ENCODE data around the gene TNXB.
"Not testable (repeated sequence)": the region's sequence is repeated elsewhere in the genome, so short reads cannot be mapped to it uniquely, and the experiment has no call there.

Gene TNXB

DNA sequence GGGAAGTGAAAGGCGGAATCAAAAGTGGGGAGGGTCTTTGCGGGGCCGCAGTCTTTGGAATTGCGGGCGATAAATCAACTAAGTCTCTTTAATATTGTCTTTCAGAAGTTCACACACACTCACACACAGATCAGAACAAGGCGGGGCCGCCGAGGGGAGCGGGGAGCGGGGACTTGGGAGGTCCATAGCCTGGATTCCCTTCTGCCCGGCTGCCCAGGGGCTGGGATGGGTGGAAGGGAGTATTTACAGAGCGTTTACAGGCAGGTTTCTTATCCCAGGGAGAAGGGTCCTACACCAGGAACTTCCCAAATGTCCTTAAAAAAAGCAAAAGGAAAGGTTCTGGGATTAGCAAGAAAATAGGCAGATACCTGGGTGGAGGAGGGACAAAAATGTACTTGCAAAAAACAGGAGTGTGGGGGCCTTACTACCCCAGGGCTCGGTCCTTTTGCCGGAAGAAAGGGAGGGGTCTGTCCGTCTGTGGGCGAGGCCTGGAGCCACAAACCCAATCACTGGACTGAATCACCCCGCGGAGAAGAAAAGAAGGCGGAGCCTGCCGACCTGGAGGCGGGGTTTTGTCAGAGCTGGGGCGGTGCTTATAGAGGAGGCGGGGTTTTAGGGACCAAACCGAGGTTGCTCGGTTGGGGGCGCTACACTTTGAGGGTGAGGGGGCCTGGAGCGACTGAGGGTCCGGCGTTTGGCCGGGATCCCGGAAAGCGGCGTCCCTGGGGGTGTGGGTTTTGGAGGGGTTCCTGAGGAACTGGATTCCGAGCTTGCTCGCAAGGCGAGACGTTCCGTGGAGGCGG is 39.4 kb upstream of the TNXB start:
- DNase-seq: peak; percentile 81 to 86
- H3K27ac Mint-ChIP-seq: peak overlapping the region; percentile 53 to 77

GRCh38 chr6:32147401-32148132 is 38.4 kb upstream of the TNXB start:
- peak overlapping the region; percentile 83 to 89 for H3K4me3 Mint-ChIP-seq
- H3K9me3 Mint-ChIP-seq: no peaks in the 10 kb centered on the region
- peaks cover 22% of the 10 kb centered on the region for H3K27me3 Mint-ChIP-seq
- peaks cover 45% of the 10 kb centered on the region for H3K4me1 Mint-ChIP-seq
- H3K27ac Mint-ChIP-seq: no peak overlapping the region
- ATAC-seq (no peak), DNase-seq (no peak)

More for the DNA sequence above, 39.4 kb upstream of the TNXB start:
- Mint-ChIP-seq H3K9me3 (no peaks in the 10 kb centered on the region), H3K4me1 (peaks cover 55% of the 10 kb centered on the region), H3K4me3 (peak overlapping the region; percentile 83 to 89), H3K27me3 (peaks cover 22% of the 10 kb centered on the region)
- peak; percentile 79 for ATAC-seq

DNA sequence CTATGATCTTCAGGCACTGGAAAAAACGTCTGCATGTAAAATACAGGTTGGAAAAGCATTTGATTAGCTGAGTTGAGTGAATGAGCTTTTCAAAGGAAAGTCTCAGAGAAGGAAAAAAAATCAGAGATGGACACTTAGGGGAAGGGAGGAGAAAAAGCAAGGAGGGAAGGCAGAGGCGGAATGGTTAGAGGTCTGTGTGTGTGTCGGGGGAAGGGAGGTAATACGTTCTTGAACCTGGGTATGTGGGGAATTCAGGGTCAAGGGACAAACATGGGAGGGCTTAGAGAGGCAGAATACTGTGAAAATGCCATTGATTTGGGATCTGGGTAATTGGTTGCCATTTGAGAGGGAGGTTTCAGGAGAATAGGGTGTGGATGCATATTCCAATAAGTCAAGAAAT is 37.5 kb upstream of the TNXB start:
- ATAC-seq (no peak), DNase-seq (no peak)
- Mint-ChIP-seq H3K9me3 (no peaks in the 10 kb centered on the region), H3K27me3 (peaks cover 22% of the 10 kb centered on the region), H3K4me3 (no peak overlapping the region), H3K4me1 (peaks cover 37% of the 10 kb centered on the region), H3K27ac (peak overlapping the region in 1 of 2 donors; percentile 28)

- H3K27ac Mint-ChIP-seq: no peak overlapping the region
- peaks cover 33% of the 10 kb centered on the region for H3K4me1 Mint-ChIP-seq
- ATAC-seq (no peak), DNase-seq (no peak)
- no peak overlapping the region for H3K4me3 Mint-ChIP-seq
- peaks cover 22% of the 10 kb centered on the region for H3K27me3 Mint-ChIP-seq
- no peaks in the 10 kb centered on the region for H3K9me3 Mint-ChIP-seq
These were observed 37.1 kb upstream of the TNXB start for GRCh38 chr6:32146287-32146686.

DNA sequence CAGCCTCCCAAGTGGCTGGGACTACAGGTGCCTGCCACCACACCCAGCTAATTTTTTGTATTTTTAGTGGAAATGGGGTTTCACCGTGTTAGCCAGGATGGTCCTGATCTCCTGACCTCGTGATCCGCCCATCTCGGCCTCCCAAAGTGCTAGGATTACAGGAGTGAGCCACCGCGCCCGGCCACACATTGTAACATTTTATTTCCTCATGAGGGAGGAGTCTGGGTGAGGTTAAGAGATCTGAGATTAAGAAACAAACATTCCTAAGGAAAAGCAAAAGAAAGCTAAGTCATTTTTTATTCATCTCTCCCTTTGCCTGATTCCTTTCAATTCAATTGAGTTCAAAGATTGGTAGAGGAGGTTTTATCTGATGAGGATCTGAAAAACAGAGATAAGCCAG is 35.1 kb upstream of the TNXB start:
- not testable (repeated sequence) for H3K4me3 Mint-ChIP-seq, H3K27ac Mint-ChIP-seq, ATAC-seq, H3K9me3 Mint-ChIP-seq, DNase-seq
- Mint-ChIP-seq H3K27me3 (peaks cover 14% of the 10 kb centered on the region), H3K4me1 (peaks cover 18% of the 10 kb centered on the region)

DNA sequence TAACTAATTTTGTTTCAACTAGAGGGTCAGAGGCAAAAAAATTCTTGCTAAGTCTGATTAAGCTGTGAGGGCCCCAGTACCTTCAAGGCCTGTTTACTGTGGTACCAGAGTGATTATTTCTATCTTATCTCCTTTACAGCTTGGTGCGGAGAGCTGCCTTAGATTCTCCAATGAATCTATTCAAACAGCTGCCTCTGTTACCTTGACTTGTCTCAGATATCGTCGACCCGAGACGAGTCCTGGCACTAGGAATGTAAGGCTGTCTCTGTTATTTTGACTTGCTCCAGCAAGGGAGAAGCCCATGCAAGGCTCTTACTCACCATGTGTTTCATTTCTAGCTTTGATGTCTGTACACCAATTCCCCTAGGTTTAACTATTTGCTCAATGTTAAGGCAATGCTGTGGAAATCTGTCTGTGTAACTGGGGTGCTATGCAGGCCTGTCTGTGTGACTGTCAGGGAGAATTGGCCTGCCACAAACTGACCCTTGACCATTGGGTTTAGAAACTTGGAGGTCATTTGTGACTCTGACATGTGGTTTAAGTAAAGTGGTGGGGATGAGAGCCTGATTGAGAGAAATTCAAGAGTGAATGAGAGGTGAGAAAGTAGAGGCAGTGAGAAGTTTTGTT is 31.4 kb upstream of the TNXB start:
- H3K9me3 Mint-ChIP-seq: no peaks in the 10 kb centered on the region
- H3K4me3 Mint-ChIP-seq: no peak overlapping the region
- DNase-seq (no peak), ATAC-seq (no peak)
- no peak overlapping the region for H3K27ac Mint-ChIP-seq
- no peaks in the 10 kb centered on the region for H3K4me1 Mint-ChIP-seq
- no peaks in the 10 kb centered on the region for H3K27me3 Mint-ChIP-seq

GRCh38 chr6:32139590-32139989 is 30.5 kb upstream of the TNXB start:
- no peak for ATAC-seq
- H3K4me3 Mint-ChIP-seq: no peak overlapping the region
- no peak for DNase-seq
- no peaks in the 10 kb centered on the region for H3K4me1 Mint-ChIP-seq
- H3K27ac Mint-ChIP-seq: no peak overlapping the region
- H3K27me3 Mint-ChIP-seq: no peaks in the 10 kb centered on the region
- H3K9me3 Mint-ChIP-seq: no peaks in the 10 kb centered on the region

DNA sequence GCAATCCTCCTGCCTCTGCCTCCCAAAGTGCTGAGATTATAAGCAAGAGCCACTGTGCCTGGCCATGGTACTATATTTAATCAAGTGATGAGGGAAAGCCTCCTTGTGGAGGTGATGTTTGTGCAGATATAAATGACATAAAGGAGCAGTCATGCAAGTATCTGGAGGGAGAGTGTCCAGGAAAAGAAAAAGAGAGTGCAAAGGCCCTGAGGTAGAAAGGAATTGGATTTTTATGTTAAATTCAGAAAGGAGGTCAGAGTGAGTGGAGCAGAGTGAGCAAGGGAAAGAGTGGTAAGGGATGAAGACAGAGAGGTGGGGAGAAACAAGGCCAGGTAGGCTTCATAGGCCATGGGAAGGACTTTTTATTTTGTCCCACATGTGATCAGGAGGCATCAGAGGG is 28.3 kb upstream of the TNXB start:
- ATAC-seq: no peak
- no peaks in the 10 kb centered on the region for H3K4me1 Mint-ChIP-seq

DNA sequence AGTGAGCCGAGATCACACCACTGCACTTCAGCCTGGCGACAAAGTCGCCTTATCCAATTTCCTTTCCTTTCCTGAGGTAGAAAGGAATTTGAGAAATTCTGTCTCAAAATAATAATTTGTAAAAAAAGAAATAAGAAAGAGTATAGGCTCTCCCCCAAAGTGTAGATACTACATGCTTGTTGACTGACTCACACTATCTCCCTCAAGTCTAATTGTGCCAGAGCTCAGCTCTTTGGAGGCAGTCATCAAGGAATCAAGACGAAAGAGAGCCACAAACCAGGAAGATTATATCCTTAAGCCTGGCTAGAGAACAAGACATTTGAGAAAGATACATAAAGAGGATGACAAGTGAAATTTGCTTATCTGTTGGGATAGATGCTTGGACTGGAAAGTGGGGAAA is 24.6 kb upstream of the TNXB start:
- Mint-ChIP-seq H3K4me1 (peaks cover 18% of the 10 kb centered on the region), H3K4me3 (no peak overlapping the region), H3K27me3 (no peaks in the 10 kb centered on the region), H3K27ac (no peak overlapping the region), H3K9me3 (no peaks in the 10 kb centered on the region)
- DNase-seq: no peak
- no peak for ATAC-seq

More for the DNA sequence above, 28.3 kb upstream of the TNXB start:
- H3K27ac Mint-ChIP-seq: no peak overlapping the region
- DNase-seq: no peak
- H3K4me3 Mint-ChIP-seq: no peak overlapping the region
- H3K9me3 Mint-ChIP-seq: no peaks in the 10 kb centered on the region
- H3K27me3 Mint-ChIP-seq: no peaks in the 10 kb centered on the region

GRCh38 chr6:32132110-32132509 is 23.0 kb upstream of the TNXB start:
- H3K27ac Mint-ChIP-seq: no peak overlapping the region
- no peaks in the 10 kb centered on the region for H3K27me3 Mint-ChIP-seq
- peaks cover 31% of the 10 kb centered on the region for H3K4me1 Mint-ChIP-seq
- no peaks in the 10 kb centered on the region for H3K9me3 Mint-ChIP-seq
- ATAC-seq (no peak), DNase-seq (no peak)
- H3K4me3 Mint-ChIP-seq: no peak overlapping the region

DNA sequence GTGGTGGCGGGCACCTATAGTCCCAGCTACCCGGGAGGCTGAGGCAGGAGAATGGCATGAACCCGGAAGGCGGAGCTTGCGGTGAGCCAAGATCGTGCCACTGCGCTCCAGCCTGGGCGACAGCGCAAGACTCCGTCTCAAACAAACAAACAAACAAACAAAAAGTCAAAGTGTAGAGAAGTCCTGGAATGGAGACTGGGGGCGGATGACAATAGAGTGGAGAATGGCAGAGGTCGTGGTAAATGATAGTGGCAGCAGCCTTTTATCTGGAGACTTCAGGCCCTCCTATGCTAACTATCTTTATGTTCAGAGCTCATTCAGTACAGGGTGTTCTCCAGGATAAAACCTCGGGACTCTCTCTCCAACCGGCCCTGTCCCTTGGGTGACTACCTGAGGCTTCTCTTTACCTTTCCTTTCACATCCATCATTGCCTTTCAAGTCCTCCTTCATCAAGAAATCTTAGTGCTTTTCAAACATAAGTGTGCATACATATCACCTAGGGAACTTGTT is 22.4 kb upstream of the TNXB start:
- Mint-ChIP-seq H3K4me1 (peaks cover 37% of the 10 kb centered on the region), H3K27me3 (no peaks in the 10 kb centered on the region), H3K9me3 (no peaks in the 10 kb centered on the region), H3K4me3 (peak overlapping the region in 1 of 2 donors; percentile 60), H3K27ac (no peak overlapping the region)
- DNase-seq (no peak), ATAC-seq (no peak)

DNA sequence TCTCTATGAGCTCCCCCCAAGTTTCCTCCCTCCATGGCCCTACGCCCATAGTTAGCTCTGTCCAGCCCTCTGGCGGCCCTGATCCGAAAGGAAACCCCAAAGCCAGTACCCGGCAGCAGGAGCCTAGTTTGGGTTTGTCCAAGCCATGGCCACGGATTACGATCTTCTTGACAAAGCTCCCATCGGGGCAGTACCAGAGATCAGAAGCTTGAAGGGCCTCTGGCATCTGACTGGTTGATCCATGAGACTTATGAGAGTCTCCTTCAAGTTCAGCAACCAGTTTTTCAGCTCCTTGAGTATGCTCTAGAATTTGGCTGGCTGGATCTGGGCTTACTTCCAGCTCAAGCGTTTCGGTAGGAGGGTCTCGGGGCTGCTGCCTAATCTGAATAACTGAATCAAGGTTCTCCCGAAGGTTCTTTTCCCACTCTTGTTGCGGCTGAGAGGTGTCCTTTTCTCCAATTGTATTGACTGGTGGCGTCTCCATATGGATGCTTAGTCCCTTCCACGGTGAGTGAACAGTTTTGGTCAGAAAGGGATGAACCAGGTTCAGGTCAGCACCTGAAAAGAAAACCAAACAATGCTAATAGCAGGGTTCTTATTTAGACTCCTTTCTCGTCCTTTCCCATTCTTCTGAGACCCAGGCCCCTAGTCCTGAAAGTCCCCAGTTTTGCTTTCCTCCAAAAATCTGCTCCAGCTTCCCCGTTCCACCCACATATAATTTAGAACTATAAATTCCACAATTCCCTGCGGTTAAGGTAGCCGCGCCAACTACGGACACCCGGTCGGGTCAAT is 20.4 kb upstream of the TNXB start:
- H3K4me1 Mint-ChIP-seq: peaks cover 47% of the 10 kb centered on the region
- DNase-seq (no peak), ATAC-seq (no peak)
- peak overlapping the region; percentile 89 to 90 for H3K27ac Mint-ChIP-seq
- H3K9me3 Mint-ChIP-seq: no peaks in the 10 kb centered on the region
- no peaks in the 10 kb centered on the region for H3K27me3 Mint-ChIP-seq
- peak overlapping the region; percentile 99 to 100 for H3K4me3 Mint-ChIP-seq

DNA sequence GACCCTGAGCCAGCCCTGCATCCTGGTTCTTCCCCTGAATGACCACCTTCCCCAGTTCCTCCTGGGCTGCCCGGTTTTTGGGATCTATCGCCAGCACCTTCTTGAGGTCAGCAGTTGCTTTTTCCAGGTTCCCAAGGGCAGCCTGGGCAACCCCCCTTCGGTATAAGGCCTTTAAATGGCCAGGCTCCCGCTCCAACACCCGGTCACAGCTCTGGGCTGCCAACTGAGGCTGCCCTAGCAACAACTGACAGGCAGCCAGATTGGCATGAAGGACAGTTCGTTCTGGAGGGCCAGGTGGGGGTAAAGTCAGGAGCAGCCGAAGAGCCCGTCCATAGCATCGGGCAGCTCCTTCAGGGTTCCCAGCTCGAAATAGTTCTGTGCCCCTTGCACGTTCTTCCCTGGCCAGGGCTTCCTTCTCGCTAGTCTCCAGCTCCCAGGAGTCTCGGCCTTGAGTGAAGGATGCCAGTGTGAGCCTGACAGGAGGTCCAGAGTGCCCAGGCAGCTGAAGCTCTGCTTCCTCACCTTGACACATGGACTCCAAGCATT is 19.7 kb upstream of the TNXB start:
- Mint-ChIP-seq H3K4me1 (peaks cover 53% of the 10 kb centered on the region), H3K9me3 (no peaks in the 10 kb centered on the region), H3K27ac (peak overlapping the region; percentile 27 to 99), H3K4me3 (peak overlapping the region; percentile 99 to 100), H3K27me3 (no peaks in the 10 kb centered on the region)
- no peak for DNase-seq
- ATAC-seq: no peak

DNA sequence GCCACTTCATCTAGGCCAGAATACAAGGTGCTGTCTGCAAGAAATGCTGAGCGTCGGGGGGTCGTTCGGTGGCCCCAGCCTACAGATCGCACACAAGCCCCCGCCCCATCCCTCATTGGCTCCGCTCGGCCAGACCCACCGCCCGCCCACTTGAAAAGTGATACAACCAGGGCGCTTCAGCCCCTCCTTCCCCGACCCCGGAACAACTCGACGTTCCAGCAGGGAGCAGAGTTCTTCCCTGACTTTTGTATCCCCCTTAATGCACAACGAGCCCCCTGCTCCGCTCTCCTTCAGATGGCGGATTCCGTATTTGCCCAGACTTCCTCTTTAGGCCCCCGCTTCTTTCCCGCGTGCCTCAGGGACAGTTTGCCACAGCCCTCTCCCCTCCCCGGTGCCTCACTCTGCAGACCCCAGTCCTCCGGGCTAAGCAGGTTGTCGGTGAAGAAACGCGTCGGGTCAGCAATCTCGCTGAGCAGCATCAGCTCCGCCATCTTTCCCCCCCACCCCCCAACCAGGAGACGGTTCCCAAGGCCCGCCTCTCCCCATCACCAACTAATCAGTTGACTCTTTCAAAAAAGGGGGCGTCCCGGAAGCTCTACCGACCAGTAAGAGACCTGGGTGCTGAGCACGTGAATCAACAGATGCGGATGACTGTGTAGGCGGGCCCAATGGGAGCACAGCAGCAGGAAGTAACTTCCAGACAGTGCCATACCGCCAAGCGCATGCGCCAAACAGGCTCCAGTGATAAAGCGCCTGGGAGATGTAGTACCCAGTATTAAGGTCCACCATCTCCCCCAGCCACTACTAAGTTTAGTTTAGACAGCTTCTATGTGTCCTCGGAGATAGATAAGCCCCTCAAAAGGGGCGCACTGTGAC is 18.8 kb upstream of the TNXB start, which contains the start of gene ATF6B:
ATF6B (minus strand) TSS at position 530 of the 876 bp plus-strand sequence; CDS start at position 491, 39 bp downstream.
- ATAC-seq: peak; percentile 95
- no peaks in the 10 kb centered on the region for H3K9me3 Mint-ChIP-seq
- peaks cover 53% of the 10 kb centered on the region for H3K4me1 Mint-ChIP-seq
- peak; percentile 94 to 98 for DNase-seq
- H3K4me3 Mint-ChIP-seq: peak within 1 kb of the TSS; percentile 99 to 100
- H3K27ac Mint-ChIP-seq: peak within 1 kb of the TSS; percentile 99
- no peaks in the 10 kb centered on the region for H3K27me3 Mint-ChIP-seq

Measured in stimulated activated naive CD8-positive, alpha-beta T cell treated with anti-CD3 and anti-CD28 coated beads, Interleukin-15, amount 100 ng/mL, for 72 hours (primary cell).